ENCODE measurements around the gene THRAP3. TPM values are rescaled to one million over a fixed set of nuclear protein-coding genes. Genes with fewer than 3 reads are reported as not detected.

THRAP3 gene
- total RNA-seq, 1 experiment from 2014 or later = 75.0 TPM

DNA sequence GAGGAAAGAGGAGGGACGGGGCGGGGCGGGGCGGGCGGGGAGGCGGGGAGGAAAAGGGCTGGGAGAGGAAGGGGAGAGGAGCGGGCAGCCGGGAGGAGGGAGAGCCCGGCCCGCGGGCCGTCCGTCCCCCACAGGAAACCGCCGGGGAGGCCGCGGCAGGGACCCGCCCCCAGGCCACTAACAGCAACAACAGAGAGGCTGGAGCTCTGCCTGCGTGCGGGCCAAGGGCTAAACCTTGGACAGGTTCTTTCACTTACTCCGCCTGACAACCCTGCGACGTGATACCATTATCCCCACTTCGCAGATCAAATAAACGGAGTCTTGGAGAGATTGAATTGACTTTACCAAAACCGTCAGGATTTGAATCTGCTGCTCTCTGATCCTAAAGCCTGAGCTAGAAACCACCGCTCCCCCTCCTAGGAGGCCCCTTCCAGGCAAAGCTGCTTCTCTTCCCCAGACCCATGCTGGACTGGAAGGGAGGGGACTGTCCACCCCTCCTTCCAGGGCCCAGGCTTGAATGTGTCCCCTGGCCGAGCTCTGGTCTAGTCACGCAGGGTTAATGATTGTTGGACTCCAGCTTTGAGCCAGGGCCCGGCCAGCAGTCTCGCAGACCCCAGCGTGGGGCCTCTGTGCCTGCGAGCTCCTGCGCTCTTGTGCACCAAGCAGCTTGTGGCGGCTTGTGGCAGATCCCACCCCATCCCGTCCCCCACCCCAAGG, 99.6 kb downstream of the THRAP3 start, which contains the start of gene EVA1B:
Gene EVA1B, minus strand, starts transcription at position 10 of the 717 bp plus-strand sequence. CDS start 608 bp downstream, outside the sequence.
- peak; percentile 88 for DNase-seq (ENCODE audit: low read depth)

DNA sequence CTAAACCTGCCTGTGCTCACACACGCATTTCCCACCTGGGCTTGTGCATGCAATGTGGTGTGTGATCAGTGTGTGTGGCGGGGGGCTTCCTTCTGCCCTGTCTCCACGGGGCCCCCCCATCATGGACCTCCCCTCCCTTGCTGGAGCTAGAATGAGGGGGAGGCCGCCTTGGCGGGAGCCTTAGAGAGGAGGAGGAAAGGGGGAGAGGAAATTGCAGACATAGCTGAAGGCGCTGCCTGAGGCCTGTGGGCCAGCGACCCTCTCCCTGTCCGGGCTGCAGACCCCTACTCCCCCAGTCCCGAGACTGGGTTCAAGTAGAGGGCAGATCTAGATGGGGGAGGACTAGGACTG, 100.1 kb downstream of the THRAP3 start:
- no peak for DNase-seq (ENCODE audit: low read depth)

DNA sequence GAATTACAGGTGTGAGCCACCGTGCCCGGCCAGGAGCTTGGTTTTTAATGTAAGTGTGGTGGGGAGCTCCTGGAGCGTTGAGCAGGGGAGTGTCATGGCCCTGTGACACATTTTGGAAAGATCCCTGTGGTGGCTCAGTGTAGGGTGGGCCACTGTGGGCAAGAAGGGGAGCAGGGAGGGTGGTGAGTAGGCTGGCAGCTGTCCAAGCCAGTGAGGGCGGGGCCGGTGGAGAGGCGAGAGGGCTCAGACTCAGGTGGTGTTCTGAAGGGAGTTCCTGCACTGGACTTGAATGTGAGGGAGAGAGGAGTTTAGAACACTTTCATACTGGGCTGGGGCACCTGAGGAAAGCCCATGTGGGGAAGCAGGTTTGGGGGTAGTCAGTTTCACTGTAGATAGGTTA, 102.3 kb downstream of the THRAP3 start:
- DNase-seq (ENCODE audit: low read depth) = no peak

DNA sequence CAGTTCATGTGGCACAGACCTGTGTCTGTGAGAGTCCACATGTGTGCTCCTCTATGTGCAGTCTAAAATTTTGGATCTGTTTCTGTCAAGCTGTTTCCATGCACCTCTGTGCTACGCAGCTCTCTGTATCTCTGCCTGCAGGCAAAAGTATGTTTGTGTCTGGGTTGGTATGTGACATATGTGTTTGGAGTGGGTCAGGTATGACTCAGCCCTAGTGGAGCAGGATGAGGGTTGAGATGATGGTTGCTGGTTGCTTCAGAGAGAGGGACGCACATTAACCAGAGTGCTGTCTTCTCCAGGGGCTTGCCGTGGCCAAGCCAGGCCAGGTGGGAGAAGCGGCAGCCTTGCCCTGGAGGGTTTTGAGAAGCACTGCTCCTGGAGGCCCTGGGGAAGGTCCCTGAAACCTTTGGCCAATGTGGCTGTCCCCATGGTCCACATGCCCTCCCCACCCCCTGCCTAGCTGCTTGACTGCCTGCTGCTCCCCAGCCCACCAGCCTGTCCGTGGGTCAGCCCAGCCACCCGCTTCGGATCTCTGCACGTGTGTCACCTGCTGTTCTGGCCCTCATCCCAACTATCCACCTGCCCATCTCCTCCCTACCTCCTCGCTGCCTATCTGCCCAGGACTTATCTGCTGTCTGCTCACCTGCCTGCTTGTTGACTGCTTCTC, 103.3 kb downstream of the THRAP3 start:
- peak; percentile 84 for DNase-seq (ENCODE audit: low read depth)

DNA sequence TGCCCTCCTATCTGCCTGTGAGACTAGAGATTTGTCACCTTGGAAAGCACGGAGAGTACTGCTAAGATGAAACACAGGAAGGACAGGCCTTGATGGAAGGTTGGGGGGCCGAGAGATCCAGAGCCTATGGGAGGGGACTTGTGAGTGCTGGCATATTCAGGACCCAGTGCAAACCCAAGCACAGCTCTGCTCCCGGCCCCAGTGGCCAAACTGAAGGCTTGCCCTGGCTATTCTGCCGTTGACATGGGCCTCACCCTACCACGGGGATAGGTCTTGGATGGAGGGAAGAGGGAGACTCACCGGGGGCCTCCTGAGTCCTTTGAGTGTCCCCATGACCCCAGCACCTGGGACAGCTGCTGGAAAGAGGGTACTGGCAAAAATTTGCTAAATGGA, 103.8 kb downstream of the THRAP3 start:
- DNase-seq (ENCODE audit: low read depth) = no peak

DNA sequence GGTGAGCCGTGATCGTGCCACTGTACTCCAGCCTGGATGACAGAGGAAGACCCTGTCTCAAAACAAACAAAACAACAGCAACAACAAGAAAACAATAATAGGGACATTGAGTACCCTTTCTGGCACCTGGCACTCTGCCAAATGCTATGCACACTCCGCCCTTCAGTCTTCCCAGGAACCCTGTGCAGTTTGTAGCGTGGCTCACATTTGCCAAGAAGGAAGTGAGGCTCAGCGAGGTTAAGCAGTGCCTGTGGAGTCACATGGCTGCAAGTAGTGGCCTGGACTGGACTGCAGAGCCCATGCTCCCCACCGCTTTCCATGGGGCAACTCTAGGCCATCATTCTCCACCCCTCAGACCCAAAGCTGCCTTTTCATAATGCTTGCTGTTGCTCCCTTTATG, 104.5 kb downstream of the THRAP3 start:
- DNase-seq (ENCODE audit: low read depth) = no peak

DNA sequence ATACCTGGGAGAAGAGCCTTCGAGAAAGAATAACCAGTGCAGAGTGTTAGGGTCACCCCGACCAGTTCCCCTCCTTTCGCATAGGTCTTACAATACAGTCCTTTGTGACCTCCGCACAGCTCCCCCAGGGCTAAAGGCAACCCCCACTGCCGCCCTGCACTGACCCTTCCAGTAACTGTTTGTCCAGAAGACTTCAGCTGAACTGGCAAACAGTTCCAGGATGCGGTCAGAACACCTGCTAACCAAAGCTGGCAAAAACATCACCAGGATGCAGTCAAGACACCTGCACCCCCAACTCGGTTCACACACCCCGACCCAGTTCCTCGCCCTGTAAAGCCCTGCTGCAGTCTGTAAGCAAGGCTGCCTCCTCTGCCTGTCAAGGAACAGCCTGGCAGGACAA, 105.6 kb downstream of the THRAP3 start:
- DNase-seq (ENCODE audit: low read depth) = no peak

DNA sequence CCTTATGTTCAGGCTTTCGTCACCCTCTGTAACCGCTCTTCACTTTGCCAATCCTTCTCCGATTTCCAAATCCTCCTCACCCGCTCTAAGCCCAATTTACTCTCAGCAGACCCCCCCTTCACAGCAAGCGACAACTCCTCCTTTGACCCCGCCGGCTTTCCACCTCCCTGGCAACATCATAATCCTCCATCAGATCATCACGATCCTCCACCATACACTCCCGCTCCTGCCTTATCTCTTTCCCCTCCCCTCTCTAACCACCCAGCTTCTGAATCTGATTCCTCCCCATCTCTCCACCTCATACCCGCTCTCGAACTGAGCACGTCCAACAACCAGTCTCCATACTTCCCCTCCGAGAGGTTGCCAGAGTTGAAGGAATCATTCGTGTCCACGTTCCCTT, 106.7 kb downstream of the THRAP3 start:
- DNase-seq (ENCODE audit: low read depth) = no peak

DNA sequence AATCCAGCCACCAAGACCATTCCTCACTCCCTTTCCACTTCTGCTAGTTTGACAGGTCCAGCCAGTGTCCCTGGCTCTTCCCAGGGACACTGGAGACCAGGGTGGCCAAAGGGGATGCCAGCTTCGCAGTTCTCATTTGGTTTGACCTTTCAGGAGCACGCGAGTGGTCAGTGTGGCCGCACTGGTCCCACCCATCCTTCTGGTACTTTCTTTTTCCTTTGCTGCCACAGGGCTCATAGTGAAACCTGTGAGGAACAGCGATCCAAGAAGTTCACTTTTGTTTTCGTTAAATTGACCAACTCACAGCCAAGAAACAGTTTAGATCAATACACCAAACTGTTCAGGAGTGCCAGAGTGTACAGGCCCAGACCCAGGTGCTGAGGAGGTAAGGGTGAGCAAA, 113.6 kb downstream of the THRAP3 start:
- no peak for DNase-seq (ENCODE audit: low read depth)

DNA sequence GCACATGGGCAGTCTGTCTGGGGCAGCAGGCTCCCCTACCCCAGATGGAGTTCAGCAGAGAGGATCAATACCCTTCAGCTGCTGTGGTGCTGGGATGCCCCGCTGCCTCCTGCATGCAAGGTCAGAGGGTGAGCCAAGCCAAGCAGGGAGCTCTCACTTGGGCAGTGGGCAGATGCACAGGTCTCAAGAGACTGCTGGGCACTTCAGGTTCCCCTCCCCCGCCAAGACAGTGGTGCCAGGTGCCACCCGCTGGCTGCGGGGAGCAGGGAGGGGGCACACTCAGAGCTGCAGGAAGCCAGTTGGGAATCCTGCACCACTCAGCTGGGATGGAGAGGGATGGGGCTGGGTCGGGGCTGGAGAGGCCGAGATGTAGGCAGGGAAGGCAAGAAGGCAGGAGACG, 115.0 kb downstream of the THRAP3 start:
- no peak for DNase-seq (ENCODE audit: low read depth)

DNA sequence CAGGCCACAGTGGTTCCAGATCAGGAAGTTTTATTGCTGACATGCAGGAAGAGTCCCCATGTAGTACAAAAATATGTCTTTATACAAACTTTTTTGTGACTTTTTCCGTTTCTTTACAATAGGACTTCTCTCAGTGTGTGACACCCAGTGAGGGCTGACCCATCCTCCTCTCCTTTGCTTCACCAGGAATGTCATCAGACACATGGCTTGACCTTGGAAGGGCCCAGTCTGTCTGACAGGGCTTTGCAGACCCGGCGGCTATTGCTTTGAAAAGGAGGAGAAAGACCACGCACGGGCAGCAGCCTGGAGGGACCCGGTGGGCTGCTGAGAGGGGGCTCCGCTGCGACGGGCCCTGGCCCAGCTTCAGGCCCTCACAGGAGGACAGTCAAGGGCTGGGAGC, 115.4 kb downstream of the THRAP3 start:
- no peak for DNase-seq (ENCODE audit: low read depth)

DNA sequence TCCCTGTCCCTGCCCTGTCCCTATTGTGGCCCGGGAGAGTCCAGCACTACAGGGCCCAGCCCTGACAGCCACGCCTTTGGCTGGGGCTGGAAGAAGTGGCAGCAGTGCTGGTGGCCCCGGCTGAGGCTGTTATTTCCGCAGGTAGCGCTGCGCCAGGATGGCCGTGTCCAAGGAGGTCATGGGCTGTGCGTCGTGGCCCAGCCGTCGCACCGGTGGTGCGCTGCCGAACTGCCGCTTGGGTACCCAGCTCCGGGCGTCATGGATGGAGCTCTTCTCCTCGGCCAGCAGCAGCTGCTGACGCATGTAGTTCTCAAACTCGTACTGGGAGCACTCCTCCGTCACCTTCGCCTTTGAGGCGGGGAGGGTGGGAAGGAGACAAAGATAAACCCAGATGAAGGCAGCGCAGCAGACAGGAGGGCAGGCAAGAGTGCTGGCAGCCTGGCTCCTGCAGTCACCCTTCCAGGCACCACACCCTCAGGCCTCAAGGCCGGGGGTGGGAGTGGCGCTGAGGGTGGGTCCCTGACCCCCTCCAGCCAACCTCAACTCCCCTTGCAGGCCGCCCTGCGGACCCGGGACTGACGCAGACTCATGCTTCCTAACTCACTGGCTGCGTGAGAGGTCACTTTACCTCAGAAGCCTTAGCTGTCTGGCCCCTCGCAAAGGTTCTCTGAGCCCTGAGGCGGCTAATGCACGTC, 117.5 kb downstream of the THRAP3 start:
- no peak for DNase-seq (ENCODE audit: low read depth)

DNA sequence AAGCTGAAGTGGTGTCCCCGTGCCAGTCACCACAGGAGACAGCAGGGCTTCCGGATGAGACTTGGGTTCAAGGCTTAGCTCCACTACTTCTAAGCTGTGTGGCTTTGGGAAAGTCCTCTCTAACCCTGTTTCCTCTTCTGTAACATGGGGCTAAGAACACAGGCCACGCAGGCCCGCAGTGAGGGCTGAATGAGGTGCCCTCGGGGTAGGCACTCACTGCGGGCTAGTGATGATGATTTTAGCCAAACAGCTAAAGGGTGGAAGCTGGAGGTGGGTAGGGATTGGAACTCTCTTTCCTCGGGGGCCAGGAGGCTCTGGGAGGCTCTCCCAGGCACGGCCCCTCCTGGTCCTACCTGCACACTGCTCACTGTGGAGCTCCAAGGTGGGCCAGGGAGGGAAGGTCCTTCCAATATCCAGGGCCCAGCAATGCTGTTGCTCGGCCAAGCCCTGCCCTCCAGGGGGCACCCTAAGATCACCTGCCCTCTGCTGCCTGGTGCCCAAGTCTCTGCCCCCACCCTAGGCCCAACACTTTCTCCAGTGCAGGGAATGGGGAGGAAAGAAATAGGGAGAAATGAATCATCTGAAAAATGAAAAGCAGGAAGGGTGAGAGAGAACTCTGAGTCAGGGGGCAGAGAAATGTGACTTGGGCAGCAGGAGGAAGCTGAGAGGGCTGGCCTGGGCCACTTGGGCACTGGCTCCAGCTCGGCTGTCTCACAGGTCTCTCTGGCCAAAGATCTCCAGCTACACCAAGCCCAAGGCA, 118.4 kb downstream of the THRAP3 start:
- DNase-seq (ENCODE audit: low read depth) = peak; percentile 84

DNA sequence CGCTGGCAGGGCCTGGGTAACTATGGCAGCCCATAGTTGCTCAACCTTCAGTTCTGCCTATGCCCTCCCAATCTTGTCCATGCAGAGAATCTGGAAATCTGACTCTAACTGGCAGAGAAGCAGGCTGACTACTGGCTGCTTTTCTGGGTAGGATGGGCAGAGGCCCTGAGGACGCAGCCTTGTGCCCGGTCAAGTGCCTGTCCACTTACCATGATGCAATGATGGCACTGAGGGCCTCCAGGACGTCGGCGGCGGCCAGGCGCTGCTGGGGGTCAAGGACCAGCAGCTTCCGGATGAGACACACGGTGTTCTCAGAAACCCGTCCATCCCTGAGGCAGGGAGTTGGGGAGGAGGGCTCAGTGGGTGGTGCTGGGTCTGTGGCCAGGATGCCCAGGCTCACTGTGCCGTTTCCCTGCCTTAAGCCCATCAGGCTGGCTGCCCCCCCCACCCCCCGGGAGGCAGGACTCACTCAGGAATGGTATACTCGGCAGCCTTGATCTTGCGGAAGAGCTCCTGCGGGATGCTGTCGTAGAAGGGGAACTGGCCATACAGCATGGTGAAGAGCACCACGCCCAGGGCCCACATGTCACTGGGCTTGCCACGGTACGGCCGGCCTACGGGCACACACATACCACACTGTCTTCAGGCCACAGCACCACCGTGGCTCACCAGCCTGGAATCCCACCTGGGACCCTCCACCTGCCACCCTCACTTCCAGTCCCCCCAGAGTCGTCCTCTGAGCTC, 119.6 kb downstream of the THRAP3 start:
- no peak for DNase-seq (ENCODE audit: low read depth)

DNA sequence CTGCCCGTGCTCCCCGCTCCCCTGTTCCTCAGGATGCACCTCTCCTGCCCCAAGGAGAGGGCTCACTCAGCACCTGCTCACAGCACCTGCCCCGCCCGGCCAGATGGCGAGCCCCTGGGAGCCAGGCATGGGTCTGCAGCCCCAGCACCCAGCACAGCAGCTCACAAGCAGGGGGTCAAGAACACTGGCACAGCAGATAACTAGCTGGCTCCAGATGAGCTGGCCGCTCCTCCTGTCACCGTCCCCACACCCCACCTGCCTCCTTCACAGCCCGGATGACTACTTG, 120.1 kb downstream of the THRAP3 start:
- no peak for DNase-seq (ENCODE audit: low read depth)

DNA sequence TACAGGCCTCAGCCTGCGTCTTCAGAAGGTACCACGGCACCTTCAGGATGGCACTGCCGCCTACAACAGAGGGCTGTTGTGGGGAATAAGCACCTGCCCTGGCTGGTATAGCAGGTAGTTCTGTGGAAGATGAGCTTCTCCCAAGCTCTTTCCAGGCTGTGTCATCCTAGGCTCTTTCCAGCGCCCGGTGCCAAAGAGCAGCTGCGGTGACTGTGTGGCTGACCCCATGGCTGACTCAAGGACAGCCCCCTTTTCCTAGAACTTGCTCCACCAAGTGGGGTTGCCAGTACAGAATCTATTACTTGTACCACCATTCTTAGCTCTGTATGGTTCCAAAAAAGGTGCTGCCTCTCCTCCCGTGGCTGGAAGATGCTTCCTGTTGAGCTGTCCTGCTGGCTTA, 121.1 kb downstream of the THRAP3 start:
- DNase-seq (ENCODE audit: low read depth) = no peak

DNA sequence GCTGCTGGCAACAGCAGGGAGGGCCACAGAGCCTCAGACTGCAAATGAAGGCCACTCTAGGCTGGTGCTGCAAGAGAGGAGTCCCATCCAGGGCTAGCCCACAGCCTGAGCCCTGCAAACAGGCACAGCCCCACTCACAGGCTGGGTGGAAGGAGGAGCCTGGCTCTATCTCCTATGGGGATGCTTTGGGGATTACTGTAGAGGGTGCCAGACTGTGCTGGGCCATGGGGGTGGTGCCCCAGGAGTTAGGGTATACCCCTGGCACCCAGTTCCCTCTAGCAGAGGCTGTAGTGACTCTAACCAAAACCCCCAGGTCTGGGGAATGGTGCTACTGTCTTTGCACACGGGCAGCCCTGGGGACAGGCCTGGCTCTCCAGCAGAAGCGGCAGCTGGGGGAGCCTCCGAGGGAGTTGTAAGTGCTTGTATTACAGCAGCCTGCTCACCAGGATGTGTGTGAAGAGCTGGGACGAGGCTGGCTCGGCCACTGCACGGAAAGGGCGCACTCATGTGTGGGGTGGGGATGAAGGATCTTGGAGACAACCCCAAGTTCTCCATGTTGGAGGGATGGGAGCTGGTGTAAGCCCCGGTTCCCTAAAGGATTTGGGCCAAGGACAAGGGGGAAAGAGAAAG, 122.6 kb downstream of the THRAP3 start:
- no peak for DNase-seq (ENCODE audit: low read depth)

DNA sequence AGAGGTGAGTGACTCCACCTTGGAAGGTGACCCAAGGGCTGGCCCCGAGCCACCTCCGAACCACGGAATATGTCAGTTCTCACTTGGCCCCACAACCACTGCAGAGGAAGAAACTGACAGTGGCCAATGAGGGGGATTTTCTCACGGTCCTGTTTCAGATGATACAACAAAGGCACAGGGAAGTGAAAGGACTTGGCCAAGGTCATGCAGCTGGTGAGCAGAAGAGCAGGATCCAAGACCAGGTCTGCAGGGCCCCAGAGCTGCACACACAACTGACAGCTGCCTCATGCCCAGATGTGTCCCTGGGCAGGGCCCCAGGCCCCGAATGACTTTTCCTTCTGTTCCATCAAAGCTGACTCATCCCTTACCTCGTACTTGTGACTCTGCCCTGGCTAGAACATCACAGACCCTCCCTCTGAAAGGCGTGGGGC, 125.0 kb downstream of the THRAP3 start:
- DNase-seq (ENCODE audit: low read depth) = peak; percentile 92

DNA sequence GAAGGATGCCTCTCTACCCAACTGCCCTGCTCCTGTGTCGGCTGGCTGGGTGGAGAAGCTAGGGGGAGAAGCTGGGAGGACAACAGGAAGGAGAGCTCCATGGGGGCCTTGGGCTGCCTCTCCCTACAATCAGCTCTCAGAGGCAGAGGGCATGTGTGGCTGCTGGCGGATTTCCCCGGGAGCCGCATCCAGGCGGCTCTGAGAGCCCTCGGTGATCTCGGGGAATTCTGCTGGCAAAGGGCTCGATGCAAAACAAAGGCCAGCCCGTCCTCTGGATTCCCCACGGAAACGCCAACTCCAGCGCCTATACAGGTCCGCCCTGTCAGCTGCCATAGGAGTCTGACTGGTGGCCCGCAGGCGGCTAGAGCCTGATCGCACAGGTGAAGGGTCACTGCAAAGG, 125.6 kb downstream of the THRAP3 start:
- DNase-seq (ENCODE audit: low read depth) = peak; percentile 36

DNA sequence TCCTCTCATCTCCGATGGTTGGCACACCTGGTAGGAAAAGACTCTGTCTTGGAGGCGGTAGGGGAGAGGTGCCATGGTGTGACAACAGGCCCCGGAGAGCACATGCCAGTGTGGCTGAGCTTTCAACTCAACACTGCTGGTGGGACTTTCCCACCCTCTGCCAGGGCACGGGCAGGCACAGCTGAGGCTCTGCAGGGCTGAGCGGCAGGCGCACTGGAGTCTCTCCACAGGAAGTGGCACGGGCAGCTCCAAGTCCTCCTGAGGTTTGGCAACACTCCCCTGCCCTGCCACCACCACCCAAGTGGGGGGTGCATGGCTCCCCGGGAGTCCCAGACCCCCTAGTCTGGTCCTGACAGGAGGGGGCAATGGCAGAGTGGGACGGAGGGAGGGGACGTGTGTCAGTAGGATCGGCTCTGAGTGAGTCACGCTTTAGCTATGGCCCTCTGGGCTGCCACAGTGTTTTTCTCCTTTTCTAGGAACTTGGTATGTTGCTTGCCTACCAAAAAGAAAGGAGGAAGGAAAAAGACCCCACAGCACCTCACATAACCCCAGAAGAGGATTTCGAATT, 126.5 kb downstream of the THRAP3 start:
- DNase-seq (ENCODE audit: low read depth) = peak; percentile 95
